ENCODE results near the gene TRIM61.
"Not testable (repeated sequence)": the region's sequence is repeated elsewhere in the genome, so short reads cannot be mapped to it uniquely, and the experiment has no call there.

TRIM61 gene

GRCh38 chr4:164956766-164957643 is 20.5 kb downstream of the TRIM61 start:
- DNase-seq = peak; percentile 61 to 62

- no peak for DNase-seq
These were observed 22.2 kb downstream of the TRIM61 start for GRCh38 chr4:164955107-164955805.

GRCh38 chr4:164952551-164952950 is 24.9 kb downstream of the TRIM61 start:
- no peak for DNase-seq

GRCh38 chr4:164949448-164950143 is 27.9 kb downstream of the TRIM61 start:
- DNase-seq = no peak

- no peak for DNase-seq
These were observed 28.5 kb downstream of the TRIM61 start for GRCh38 chr4:164948975-164949374.

- not testable (repeated sequence) for DNase-seq
These were observed 29.5 kb downstream of the TRIM61 start for GRCh38 chr4:164948006-164948405.

- DNase-seq = no peak
These were observed 30.6 kb downstream of the TRIM61 start for GRCh38 chr4:164946810-164947209.

GRCh38 chr4:164945146-164945545 is 32.3 kb downstream of the TRIM61 start:
- DNase-seq = no peak

GRCh38 chr4:164943192-164943591 is 34.3 kb downstream of the TRIM61 start:
- DNase-seq = no peak

- DNase-seq = no peak
These were observed 39.7 kb downstream of the TRIM61 start for GRCh38 chr4:164937576-164938270.

- DNase-seq = not testable (repeated sequence)
These were observed 41.4 kb downstream of the TRIM61 start for GRCh38 chr4:164935865-164936606.

- no peak for DNase-seq
These were observed 42.1 kb downstream of the TRIM61 start for GRCh38 chr4:164935363-164935762.

GRCh38 chr4:164933244-164933643 is 44.2 kb downstream of the TRIM61 start:
- DNase-seq = no peak

GRCh38 chr4:164931551-164932324 is 45.7 kb downstream of the TRIM61 start:
- DNase-seq = no peak

GRCh38 chr4:164930647-164931046 is 46.8 kb downstream of the TRIM61 start:
- DNase-seq = no peak

- not testable (repeated sequence) for DNase-seq
These were observed 50.4 kb downstream of the TRIM61 start for GRCh38 chr4:164927101-164927500.

- no peak for DNase-seq
These were observed 51.2 kb downstream of the TRIM61 start for GRCh38 chr4:164926301-164926700.

- DNase-seq = no peak
These were observed 52.7 kb downstream of the TRIM61 start for GRCh38 chr4:164924670-164925238.

- DNase-seq = no peak
These were observed 58.5 kb downstream of the TRIM61 start for GRCh38 chr4:164918956-164919355.

Data from activated CD4-positive, alpha-beta T cell treated with anti-CD3 and anti-CD28 coated beads, Interleukin-2, amount 50 U/mL, for 4 hours (primary cell).